Posterior vena cava (tissue), 2 donors: ENCODE data around the gene UBAC2. TPM values are rescaled to one million over a fixed set of nuclear protein-coding genes. Genes with fewer than 3 reads are reported as not detected.
"Not testable (repeated sequence)": the region's sequence is repeated elsewhere in the genome, so short reads cannot be mapped to it uniquely, and the experiment has no call there.

Experiments used
- DNase-seq: peaks from one replicate; pipeline ENCODE4 v3.0.0-alpha.2; 2020; ENCODE audit warnings: low spot score
- intact Hi-C, 2 donors: fragments of 100-400 bp; cut with DNase I; formaldehyde crosslinking; loops; one replicate each; pipeline versions ENCODE4 v1.14.1 to v1.14.2; 2022 to 2023
- total RNA-seq, 2 donors: library from RNA; stranded (reverse); fragmentation: NEBNext Ultra II Directional; extraction: Animal tissue kit (Norgen Biotek cat#: 25700); gene quantifications; one replicate each; pipeline ENCODE4 v1.2.1, GENCODE V29; 2021
- donor health status: DM: yes; HTN: yes; CAD: no.
- donor health status: DM: yes; HTN: yes; CAD: no.

Gene UBAC2
- total RNA-seq, 2 donors from 2014 or later = 38.2 to 41.4 TPM

GRCh38 chr13:99208185-99208584 is 7.5 kb downstream of the UBAC2 start:
- intact Hi-C loops = no loop called here

DNA sequence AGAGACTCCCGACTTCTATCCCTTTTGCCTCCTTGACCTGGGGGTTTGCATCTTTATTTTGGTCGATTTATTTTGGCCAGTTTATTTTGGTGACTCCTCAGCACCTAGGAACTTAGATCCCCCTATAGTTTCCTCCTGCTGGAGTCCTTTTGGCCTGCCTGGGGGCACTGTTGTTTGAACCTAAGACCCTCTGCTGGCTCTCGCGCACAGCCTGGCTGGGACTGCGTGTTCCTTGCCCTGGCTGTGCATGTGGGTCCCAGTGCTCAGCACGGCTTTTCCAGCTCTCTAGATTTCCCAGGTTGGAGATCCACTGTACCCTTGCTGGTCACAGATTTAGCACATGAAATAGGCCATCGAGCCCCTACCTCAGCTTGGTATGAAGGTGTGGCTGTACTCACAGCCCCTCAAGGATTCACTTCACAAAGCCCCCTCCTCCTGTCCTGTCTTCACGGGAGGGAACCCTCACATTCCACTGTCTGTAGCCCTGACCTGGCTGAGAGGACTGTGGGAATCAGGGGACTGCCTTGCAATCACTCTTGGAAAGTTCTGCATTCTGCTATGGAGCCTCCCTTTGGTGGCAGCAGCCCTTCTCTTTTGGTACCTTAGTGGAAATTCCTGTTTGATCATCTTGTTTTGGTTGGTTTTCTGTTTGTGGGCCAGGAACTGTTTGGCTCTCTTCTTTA is 8.3 kb downstream of the UBAC2 start:
- DNase-seq = no peak
- intact Hi-C loops = no loop called here

More at GRCh38 chr13:99208185-99208584, 7.5 kb downstream of the UBAC2 start:
- no peak for DNase-seq

- DNase-seq, intact Hi-C loops: not testable (repeated sequence)
Observed at GRCh38 chr13:99210627-99211026, 10.0 kb downstream of the UBAC2 start.

DNA sequence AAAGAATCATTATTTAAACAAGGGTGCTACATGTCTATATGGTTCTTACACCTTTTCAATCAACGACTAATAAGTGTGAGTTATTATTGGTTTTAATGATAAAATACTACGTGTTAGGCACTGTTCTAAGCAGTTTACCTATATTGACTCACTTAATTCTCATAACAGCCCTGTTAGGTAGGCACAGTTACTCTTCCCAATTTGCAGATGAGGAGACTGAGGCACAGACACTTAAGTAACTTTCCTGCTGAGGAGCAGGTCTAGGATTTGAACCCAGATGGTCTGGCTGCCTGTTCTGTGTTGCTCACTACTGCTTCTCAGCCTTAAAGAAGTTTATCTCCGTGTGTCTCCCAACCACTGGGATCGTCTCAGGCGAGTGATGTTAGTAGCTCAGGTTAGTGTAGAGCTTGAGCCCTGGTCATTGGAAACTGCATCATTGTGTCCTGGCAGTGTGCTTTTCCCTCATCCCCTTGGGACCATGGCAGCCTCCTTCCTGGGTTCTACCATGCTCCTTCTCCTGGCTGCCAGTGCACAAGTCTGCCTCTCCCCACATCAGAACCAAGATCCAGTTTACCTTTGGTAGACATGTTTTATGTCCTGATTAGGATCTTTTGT is 10.9 kb downstream of the UBAC2 start:
- intact Hi-C loops = no loop called here
- DNase-seq = no peak

DNA sequence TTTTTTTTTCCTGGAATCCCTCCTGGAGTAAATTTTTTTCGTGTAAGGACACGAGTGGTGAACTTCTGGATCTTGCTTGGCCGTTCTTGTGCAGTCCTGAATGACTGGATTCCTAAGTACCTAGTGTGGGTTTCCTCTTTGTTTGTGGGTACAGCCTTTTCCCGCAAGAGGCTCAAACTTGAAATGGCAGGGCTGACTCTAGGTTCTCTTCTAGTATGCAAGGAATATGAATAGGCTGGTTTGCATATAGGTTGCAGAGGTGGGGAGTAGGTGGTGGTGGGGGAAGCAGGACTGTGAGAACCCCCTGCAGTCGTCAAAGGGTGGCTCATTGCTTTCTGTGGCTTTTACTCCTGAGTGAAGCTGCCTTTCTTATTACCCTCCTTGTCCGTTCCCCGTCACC is 13.6 kb downstream of the UBAC2 start:
- intact Hi-C loops = no loop called here

GRCh38 chr13:99214731-99215130 is 14.1 kb downstream of the UBAC2 start:
- DNase-seq = no peak
- intact Hi-C loops = no loop called here

More for the DNA sequence above, 13.6 kb downstream of the UBAC2 start:
- no peak for DNase-seq

- DNase-seq = no peak
- intact Hi-C loops = no loop called here
Observed at GRCh38 chr13:99215184-99215830, 14.7 kb downstream of the UBAC2 start.

DNA sequence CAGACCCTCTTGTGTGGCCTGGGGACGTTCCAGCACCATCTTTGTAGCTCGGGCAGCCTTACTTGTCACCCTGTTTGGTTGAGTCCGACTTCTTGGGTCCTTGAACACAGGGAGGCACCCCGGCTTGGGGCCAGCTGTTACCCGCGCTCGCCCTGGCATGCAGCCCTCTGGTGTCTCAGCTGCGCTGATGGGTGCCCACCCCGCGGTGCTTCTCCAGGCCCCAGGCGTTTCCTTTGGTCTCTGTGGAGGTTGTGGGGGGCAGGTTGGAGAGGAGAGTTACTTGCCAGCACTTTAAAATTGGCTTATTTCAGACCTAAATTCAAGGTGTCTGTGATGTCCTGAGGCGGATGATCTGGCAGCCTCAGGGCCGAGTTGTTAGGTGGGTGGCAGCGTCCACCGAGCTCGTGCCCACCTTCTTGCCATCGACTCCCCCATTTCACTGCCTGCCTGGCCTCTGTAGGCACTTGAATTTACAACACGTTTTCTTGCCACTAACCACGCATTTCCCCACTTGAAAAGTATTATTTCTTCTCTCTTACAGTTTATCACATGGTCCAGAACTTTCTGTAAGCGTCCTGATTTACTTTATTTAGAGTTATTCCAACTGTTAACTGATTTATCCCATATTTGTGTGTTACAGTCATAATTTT is 16.9 kb downstream of the UBAC2 start:
- intact Hi-C loops = no loop called here
- DNase-seq = no peak

- no peak for DNase-seq
- intact Hi-C loops = no loop called here
Observed at GRCh38 chr13:99218126-99218525, 17.5 kb downstream of the UBAC2 start.

- no peak for DNase-seq
- intact Hi-C loops = no loop called here
Observed at GRCh38 chr13:99218545-99218944, 17.9 kb downstream of the UBAC2 start.

DNA sequence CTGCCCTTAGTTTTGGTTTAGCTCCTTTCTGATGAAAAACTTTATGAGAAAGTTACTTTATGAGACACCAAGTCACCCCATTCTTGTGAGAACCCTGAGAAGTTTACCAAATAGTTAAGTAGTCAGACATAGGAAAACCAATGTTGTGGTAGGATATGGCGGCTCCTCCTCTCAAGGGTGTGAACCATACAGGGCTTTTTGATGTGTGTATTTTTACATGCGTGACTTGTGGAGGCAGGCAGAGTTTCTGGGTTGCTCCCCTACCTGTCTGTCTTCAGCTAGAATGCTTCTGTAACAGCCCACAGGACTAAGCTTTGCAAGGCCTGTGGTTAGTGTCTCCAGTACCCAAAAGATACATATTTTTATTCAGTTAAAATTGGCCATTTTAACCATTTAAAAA is 18.3 kb downstream of the UBAC2 start:
- DNase-seq = no peak
- intact Hi-C loops = no loop called here

DNA sequence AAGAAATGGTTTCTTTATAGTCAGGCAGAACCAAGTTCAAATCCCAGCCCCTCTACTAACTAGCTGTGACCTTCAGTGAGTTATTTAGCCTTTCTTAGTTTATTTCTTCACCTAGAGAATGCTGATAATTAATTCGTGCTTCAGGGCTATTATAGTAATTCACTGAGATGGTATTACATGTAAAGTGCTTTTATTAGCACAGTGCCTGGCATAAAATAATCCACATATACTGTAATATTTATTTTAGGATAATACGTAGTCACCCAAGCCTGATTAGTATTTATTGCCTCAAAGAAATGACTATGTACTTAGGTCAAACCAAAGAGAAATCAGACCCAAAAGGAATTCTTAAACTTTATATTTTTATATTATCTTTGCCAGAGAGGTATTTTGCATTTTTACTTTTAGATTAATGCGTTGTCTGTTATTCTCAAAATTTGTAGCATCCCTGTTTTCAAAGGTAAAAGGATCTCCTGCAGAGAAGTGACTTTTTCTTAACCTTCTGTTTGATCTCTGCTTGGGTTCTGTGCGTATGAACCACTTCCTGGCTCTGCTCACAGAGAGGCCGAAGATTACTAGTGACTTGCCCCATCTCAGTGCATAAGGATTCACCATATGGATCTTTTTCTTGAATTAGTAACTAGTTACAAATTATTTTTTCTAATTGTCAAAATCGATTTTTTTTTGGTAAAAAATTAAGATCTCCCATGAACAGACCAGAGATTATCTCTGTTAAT is 19.7 kb downstream of the UBAC2 start:
- no peak for DNase-seq

DNA sequence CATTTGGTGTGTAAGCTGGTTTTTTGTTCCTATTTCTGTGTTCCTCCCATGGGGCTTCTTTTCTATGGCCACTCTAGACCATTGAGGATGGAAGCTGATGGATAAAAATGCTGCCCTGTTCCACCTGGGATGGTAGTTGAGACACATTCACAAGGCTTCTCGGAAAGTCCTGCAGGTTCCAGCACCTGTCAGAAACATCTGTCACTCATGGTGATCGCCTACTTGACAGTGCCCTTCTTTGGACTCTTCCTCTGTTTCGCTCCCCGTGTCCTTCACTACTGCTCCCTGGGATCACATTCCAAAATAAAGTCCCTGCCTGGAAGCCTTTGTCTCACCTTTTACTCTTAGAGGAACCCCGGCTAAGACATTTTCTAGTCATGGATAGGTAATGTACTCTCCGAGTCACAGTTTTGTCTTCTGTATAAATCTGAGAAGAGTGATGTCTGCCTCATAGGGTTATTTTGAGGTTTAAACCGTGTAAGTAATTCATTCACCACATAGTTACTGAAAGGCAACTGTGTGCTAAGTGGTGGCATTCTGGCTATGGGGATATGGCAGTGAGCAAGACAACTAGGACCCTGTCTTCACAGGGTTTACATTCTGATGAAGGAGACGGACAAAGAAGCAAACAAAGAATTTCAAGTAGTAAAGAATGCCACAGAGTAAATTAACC is 21.0 kb downstream of the UBAC2 start:
- no peak for DNase-seq
- intact Hi-C loops = no loop called here

More for the DNA sequence above, 19.7 kb downstream of the UBAC2 start:
- intact Hi-C loops = no loop called here

GRCh38 chr13:99223587-99223986 is 22.9 kb downstream of the UBAC2 start:
- intact Hi-C loops = no loop called here
- DNase-seq = no peak

GRCh38 chr13:99224021-99224420 is 23.4 kb downstream of the UBAC2 start:
- intact Hi-C loops = no loop called here
- DNase-seq = no peak

GRCh38 chr13:99225078-99225477 is 24.4 kb downstream of the UBAC2 start:
- intact Hi-C loops = no loop called here
- no peak for DNase-seq

GRCh38 chr13:99226513-99226912 is 25.9 kb downstream of the UBAC2 start:
- intact Hi-C loops = no loop called here
- no peak for DNase-seq

GRCh38 chr13:99227331-99227900 is 26.8 kb downstream of the UBAC2 start:
- no peak for DNase-seq
- intact Hi-C loops = no loop called here
